ENCODE data around the gene MFGE8.

MFGE8 gene

DNA sequence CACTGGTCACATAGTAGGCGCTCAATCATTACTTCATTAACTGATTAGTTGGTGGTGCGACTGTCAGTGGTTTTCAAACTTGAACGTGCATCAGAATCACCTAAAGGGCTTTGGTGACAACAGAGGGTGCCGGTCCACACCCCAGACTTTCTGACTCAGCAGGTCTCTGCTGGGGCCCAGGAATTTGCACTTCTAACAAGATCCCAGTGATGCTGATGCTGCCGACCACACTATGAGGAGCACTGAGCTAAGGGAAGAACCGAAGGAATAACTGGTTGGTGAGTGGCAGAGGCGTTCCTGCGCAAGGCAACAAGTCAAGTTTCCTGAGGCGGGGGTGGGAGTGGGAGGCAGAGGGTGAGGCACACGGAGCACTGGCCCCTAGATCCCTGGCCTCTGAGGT is 36.6 kb downstream of the MFGE8 start (continued):
- TF ChIP-seq SNAI2 (CRISPR knock-in tag; IDR thresholded peaks at IDR 0.05) = no peak
- TF ChIP-seq ZNF70 (CRISPR knock-in tag; IDR thresholded peaks at IDR 0.05) = no peak
- TF ChIP-seq ZFP30 (CRISPR knock-in tag; IDR thresholded peaks at IDR 0.05) = no peak
- TF ChIP-seq ZC3H10 (CRISPR knock-in tag; IDR thresholded peaks at IDR 0.05) = no peak
- no peak for TF ChIP-seq OSR1 (CRISPR knock-in tag; IDR thresholded peaks at IDR 0.05)
- TF ChIP-seq BACH2 (CRISPR knock-in tag; IDR thresholded peaks at IDR 0.05; ENCODE audit: borderline replicate concordance) = no peak

DNA sequence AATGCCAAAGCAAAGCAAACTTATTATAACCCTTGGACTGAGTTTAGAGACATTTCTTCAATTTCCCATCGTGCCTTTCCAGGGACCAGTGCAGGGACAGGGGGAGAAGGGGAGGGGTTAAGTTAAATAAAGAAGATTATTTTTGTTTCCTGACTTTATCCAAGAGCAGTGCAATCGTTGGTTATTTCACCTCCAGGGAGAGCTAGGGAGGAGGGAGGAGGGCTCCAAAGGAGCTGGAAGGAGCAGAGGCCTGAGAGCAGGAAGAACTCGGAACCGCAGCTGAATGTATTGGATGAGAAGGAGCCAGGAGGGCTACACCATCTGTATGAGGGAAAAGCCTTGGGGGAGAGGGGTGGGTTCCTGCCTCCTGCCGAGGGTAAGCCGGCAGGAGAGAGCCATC is 38.5 kb downstream of the MFGE8 start:
- no peak for ATAC-seq
- TF ChIP-seq, protein P1, sequence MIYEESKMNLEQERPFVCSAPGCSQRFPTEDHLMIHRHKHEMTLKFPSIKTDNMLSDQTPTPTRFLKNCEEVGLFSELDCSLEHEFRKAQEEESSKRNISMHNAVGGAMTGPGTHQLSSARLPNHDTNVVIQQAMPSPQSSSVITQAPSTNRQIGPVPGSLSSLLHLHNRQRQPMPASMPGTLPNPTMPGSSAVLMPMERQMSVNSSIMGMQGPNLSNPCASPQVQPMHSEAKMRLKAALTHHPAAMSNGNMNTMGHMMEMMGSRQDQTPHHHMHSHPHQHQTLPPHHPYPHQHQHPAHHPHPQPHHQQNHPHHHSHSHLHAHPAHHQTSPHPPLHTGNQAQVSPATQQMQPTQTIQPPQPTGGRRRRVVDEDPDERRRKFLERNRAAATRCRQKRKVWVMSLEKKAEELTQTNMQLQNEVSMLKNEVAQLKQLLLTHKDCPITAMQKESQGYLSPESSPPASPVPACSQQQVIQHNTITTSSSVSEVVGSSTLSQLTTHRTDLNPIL (CRISPR knock-in tag; IDR thresholded peaks at IDR 0.05; ENCODE audit: low read depth) = no peak
- no peak for TF ChIP-seq ZFP30 (CRISPR knock-in tag; IDR thresholded peaks at IDR 0.05)
- TF ChIP-seq OSR1 (CRISPR knock-in tag; IDR thresholded peaks at IDR 0.05) = no peak
- no peak for TF ChIP-seq PPARA (CRISPR knock-in tag; IDR thresholded peaks at IDR 0.05; ENCODE audit: borderline replicate concordance)
- TF ChIP-seq ISL1 (CRISPR knock-in tag; IDR thresholded peaks at IDR 0.05) = no peak
- TF ChIP-seq, protein P2, sequence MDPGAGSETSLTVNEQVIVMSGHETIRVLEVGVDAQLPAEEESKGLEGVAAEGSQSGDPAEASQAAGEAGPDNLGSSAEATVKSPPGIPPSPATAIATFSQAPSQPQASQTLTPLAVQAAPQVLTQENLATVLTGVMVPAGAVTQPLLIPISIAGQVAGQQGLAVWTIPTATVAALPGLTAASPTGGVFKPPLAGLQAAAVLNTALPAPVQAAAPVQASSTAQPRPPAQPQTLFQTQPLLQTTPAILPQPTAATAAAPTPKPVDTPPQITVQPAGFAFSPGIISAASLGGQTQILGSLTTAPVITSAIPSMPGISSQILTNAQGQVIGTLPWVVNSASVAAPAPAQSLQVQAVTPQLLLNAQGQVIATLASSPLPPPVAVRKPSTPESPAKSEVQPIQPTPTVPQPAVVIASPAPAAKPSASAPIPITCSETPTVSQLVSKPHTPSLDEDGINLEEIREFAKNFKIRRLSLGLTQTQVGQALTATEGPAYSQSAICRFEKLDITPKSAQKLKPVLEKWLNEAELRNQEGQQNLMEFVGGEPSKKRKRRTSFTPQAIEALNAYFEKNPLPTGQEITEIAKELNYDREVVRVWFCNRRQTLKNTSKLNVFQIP (CRISPR knock-in tag; IDR thresholded peaks at IDR 0.05; ENCODE audit: borderline replicate concordance, low read depth) = no peak
- TF ChIP-seq ZNF70 (CRISPR knock-in tag; IDR thresholded peaks at IDR 0.05) = no peak
- TF ChIP-seq ESRRG (CRISPR knock-in tag; IDR thresholded peaks at IDR 0.05) = no peak
- TF ChIP-seq RARB (CRISPR knock-in tag; IDR thresholded peaks at IDR 0.05) = no peak
- TF ChIP-seq ZNF565 (CRISPR knock-in tag; conservative IDR thresholded peaks at IDR 0.05; ENCODE audit: low read depth) = no peak
- TF ChIP-seq, protein P3, sequence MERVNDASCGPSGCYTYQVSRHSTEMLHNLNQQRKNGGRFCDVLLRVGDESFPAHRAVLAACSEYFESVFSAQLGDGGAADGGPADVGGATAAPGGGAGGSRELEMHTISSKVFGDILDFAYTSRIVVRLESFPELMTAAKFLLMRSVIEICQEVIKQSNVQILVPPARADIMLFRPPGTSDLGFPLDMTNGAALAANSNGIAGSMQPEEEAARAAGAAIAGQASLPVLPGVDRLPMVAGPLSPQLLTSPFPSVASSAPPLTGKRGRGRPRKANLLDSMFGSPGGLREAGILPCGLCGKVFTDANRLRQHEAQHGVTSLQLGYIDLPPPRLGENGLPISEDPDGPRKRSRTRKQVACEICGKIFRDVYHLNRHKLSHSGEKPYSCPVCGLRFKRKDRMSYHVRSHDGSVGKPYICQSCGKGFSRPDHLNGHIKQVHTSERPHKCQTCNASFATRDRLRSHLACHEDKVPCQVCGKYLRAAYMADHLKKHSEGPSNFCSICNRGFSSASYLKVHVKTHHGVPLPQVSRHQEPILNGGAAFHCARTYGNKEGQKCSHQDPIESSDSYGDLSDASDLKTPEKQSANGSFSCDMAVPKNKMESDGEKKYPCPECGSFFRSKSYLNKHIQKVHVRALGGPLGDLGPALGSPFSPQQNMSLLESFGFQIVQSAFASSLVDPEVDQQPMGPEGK (CRISPR knock-in tag; IDR thresholded peaks at IDR 0.05; ENCODE audit: borderline replicate concordance) = no peak
- TF ChIP-seq CSDC2 (CRISPR knock-in tag; IDR thresholded peaks at IDR 0.05) = no peak
- TF ChIP-seq SNAI2 (CRISPR knock-in tag; IDR thresholded peaks at IDR 0.05) = no peak
- TF ChIP-seq GLIS3 (CRISPR knock-in tag; IDR thresholded peaks at IDR 0.05) = no peak
- no peak for TF ChIP-seq ZNF8 (CRISPR knock-in tag; IDR thresholded peaks at IDR 0.05)

DNA sequence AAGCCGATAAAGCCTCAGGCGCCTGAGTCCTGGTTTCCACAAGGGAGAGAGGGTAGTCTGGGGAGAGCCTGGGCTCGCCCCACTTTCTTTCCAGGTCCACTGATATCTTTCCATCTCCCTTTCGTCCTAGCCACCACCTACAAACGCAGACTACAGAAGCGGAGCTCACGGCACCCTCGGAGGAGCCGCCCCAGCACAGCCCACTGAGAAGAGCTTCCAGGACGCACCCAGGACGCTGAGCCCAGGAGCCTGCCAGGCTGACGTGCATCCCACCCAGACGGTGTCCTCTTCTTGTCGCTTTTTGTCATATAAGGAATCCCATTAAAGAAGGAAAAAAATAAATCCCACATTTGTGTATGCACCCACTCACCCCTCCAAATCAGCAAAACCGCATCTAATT is 38.9 kb downstream of the MFGE8 start:
- no peak for ATAC-seq
- TF ChIP-seq, protein P4, sequence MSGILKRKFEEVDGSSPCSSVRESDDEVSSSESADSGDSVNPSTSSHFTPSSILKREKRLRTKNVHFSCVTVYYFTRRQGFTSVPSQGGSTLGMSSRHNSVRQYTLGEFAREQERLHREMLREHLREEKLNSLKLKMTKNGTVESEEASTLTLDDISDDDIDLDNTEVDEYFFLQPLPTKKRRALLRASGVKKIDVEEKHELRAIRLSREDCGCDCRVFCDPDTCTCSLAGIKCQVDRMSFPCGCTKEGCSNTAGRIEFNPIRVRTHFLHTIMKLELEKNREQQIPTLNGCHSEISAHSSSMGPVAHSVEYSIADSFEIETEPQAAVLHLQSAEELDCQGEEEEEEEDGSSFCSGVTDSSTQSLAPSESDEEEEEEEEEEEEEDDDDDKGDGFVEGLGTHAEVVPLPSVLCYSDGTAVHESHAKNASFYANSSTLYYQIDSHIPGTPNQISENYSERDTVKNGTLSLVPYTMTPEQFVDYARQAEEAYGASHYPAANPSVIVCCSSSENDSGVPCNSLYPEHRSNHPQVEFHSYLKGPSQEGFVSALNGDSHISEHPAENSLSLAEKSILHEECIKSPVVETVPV (CRISPR knock-in tag; IDR thresholded peaks at IDR 0.05) = no peak
- TF ChIP-seq ZNF70 (CRISPR knock-in tag; IDR thresholded peaks at IDR 0.05) (no peak), RARB (CRISPR knock-in tag; IDR thresholded peaks at IDR 0.05) (no peak), ZNF8 (CRISPR knock-in tag; IDR thresholded peaks at IDR 0.05) (no peak), ZNF565 (CRISPR knock-in tag; conservative IDR thresholded peaks at IDR 0.05; ENCODE audit: low read depth) (no peak), ARNTL (CRISPR knock-in tag; IDR thresholded peaks at IDR 0.05; ENCODE audit: borderline replicate concordance, low read depth) (no peak), TOX (CRISPR knock-in tag; IDR thresholded peaks at IDR 0.05; ENCODE audit: borderline replicate concordance) (no peak), ZFP30 (CRISPR knock-in tag; IDR thresholded peaks at IDR 0.05) (no peak), ZC3H10 (CRISPR knock-in tag; IDR thresholded peaks at IDR 0.05) (no peak), BACH2 (CRISPR knock-in tag; IDR thresholded peaks at IDR 0.05; ENCODE audit: borderline replicate concordance) (no peak), ZFP3 (CRISPR knock-in tag; IDR thresholded peaks at IDR 0.05) (no peak), CSDC2 (CRISPR knock-in tag; IDR thresholded peaks at IDR 0.05) (no peak), PPARA (CRISPR knock-in tag; IDR thresholded peaks at IDR 0.05; ENCODE audit: borderline replicate concordance) (no peak), SNAI2 (CRISPR knock-in tag; IDR thresholded peaks at IDR 0.05) (no peak), OSR1 (CRISPR knock-in tag; IDR thresholded peaks at IDR 0.05) (no peak), ESRRG (CRISPR knock-in tag; IDR thresholded peaks at IDR 0.05) (no peak), ISL1 (CRISPR knock-in tag; IDR thresholded peaks at IDR 0.05) (no peak)
- TF ChIP-seq, protein P1 (CRISPR knock-in tag; IDR thresholded peaks at IDR 0.05; ENCODE audit: low read depth) = no peak
- TF ChIP-seq, protein P2 (CRISPR knock-in tag; IDR thresholded peaks at IDR 0.05; ENCODE audit: borderline replicate concordance, low read depth) = no peak

Measured in SK-N-SH treated with all-trans-retinoic acid at 6 μM for 48 hours (cell line).